GM18499 (cell line): ENCODE measurements around the gene AMPD3.

Source experiments
- ATAC-seq: cut with Tn5 transposase; IDR thresholded peaks from one replicate; pipeline ENCODE4 v1.9.1; 2021; ENCODE audit warnings: moderate number of reproducible peaks; ENCODE audit not compliant: insufficient read depth, unreplicated experiment

AMPD3 gene

DNA sequence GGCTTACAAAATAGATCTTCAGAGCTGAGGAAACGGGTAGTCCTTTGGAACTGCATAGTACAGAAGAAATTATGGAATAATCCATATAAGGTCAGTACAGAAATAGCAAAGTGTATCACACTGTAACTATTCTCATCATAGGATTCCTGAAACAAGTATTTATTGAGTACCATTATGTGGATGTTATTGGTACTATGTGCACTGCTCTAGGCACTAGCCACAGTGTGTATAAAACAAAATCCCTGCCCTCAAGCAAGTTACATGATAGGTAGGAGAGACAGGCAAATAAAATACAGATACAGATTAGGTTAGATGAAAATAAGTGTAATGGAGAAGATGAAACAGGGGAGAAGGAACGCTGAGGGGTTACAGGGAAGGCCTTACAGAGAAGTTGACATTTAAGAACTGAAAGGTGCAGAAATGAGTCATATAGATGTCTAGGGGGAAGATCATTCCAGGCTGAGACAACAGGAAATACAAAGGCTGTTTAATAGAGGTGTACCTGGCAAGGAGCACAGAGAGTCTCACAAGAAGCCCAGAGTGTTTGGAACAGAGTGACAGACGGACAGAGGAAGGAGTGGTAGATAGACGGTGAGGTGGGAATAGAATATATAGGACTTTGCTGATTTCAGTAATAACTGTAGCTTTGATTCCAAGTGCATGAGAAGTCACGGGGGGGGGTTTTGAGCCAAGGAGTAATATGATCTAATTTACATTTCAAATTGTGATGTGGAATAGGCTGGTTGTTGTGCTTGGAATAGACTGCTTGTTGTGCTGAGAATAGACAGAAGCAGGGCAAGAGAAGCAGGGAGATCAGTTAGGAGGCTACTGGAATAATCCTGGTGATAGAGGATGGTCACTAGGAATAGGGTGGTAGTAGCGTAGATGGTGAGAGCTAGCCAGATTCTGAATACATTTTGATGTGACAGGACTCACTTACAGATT lies 72.2 kb downstream of the AMPD3 start:
- ATAC-seq = no peak

DNA sequence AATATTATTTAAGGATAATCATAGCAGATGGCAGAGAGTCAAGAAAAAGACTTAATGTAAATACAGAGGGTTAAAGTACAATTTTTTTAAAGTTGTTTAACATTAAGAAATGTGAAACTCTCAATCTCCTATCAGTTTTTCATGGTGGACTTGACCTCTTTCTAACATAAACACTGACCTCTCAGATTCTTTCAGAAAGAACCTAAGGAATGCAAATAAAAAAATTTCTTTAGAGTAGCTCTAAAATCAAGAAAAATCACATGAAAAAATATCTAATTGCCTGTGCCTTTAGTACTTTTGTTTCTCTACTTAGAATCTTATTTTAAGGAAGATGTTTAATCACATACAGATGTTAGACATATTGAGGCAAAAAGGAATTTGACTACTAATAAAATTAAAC lies 73.1 kb downstream of the AMPD3 start:
- no peak for ATAC-seq

DNA sequence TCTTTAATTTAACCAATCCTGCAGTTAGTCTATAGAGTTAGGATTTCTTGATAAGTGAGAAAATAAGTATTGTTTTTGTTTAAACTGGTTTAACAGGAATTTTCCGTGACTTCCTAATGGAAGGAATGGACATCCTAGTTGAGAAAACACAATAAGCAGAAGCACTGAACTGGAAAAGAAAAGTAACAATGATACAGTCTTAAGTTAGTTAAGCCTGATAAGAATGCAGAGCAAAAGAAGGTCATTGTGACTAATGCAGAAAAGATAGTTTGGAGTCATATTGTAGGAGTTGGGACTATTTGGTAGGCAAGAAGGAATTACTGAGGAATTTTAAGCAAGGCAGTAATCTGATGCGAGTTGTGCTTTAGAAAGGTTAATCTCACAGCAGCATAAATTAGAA lies 74.2 kb downstream of the AMPD3 start:
- ATAC-seq = no peak

DNA sequence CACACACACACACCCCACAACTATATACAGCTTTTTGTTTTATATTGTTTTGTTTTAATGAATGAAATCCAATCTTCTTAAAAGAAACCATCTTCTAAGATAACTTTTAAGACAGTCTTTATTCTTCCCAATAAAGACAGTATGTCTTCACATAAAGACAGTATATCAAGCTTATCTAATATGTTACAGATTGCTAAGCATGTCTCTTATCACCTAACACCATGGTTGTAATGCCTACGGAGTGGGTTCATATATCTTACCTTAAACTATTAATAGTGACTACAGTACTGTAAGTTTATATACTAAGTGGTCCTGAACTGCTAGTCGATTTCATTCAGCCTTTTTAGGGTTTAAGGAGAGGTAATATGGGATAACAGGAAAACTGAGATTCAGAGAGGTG lies 77.5 kb downstream of the AMPD3 start:
- ATAC-seq = no peak

DNA sequence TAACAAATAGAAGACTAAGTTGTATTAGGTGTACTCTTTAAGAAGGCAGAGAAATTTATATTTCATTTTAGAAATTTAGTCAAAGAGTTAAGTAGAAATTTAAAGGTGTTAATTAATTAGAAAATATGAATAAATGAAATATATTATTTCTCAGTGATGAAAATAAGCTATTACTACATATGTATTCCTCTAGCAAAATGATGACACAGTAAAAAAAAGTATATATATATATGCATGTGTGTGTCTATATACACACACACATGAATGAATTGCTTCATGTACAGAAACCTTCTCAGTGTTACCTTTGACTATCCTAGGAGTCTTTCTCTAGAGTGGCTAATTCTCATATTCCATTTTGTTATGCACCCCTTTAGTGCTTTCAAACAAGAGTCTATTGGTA lies 78.3 kb downstream of the AMPD3 start:
- no peak for ATAC-seq

DNA sequence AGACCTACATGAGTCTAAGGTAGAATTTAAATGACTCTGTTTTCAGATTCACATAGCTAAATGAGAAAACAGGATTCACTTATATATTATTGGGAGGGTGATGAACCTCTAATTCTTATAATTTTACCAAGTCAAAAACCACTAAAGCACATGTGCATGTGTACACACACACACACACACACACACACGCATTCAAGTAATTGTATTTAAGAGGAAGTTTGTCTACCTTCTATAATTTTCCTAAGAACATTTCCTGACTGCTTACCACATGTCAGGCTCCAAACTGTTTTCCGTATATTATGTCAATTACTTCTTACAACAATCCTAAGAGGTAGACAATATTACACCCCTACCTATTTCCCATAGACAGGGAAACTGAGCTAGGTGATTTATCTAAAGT lies 79.3 kb downstream of the AMPD3 start:
- no peak for ATAC-seq

DNA sequence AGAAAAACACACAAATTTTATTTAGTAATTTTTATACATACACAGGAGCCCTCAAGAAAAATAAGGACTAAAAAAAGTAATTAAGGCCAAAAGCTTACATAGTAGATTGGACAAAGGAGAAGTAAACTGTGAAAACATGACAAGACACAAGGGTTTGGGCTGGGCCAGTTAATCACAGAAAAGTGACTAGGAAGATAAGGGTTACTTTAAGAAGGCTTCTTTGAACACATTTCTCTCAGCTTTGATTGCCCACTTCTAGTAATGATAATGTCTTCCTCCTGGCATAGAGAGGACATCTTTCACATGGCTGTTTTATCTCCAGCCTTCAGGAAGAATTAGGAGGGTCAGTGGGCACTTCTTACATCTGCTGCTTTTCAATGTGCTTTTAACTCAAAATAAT lies 82.5 kb downstream of the AMPD3 start:
- ATAC-seq = no peak

DNA sequence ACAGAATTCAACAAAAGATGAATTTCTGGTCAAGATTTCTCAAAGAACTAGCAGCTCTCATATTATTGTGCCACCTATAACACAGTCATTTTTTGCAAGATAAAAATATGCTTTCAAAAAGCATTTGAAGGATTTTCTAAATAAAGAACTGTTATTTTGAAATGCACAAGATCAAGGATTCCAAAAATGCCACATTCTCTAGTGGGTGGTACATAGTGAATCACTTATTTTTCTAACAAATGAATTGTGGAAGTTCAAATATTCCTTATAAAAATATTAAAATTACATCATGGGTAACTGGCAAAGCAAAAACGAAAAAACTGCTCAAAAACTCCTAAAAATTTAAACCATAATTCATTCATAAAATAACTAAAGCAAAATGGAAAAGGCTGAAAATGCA lies 83.9 kb downstream of the AMPD3 start:
- ATAC-seq = no peak

DNA sequence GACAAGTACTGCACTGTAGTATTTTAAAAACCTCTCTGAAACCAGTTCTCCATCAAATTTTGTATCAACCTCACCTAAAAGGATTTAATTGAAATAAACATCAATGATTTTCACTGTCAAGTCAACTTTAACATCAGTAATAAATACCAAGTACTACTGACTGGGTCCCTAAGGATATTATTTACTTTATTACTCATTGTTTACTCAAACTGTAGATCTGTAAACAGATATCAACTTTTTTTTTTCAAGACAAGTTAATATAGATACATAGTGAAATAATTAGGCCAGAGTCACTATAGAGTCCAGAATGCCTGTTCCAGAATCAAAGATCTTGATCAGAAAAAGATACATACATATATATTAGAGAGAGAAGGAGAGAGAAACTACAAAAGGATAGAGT lies 84.3 kb downstream of the AMPD3 start:
- ATAC-seq = no peak

DNA sequence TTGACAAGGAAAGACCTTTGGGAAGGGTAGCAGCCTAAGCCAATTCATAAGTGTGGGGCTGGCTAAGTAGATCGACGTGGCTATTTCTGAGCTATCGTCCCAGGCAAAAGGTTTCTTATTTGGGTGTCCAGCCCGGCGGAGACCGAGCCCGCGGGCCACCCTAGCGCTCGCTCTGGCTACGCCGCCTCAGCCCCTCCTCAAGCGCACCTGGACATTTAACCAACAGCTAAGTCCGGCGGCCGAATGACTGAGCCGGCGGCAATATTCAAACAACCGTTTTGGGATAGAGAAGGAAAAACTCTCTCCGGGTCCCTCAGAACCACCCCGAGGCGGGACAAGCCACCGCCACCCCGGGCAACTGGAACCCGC lies 85.5 kb downstream of the AMPD3 start:
- ATAC-seq = peak; percentile 9

DNA sequence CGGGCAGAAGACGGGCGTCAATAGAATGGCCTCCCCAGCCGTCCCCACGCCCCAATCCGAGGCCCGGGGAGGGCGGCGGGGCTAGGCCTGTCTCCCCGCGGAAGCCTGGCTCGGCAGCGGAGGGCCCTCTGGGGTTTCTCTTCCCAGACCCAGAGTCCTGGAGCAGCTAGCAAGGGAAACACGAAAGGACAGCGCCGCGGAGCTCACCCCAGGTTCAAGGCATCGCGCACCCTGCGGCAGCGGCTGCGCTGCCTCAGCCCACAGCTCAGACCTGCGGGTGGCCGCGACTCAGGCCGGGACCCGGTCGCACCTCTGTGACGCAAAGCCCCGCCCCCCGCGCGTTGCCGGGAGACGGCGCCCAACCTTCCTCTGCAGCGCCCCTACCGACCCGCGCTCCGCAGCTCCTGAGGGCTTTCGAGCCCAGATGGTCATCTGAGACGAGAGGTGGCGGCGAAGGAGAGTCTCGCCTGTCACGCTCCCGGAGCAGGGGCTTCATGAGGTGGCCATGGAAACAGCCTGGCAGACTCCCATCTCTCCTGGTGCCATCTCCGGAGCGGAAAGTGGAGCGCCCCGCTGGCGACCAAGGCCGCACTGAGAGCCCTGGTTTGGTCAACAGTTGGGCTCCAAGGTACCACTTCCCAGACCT lies 86.0 kb downstream of the AMPD3 start, which contains the start of gene RNF141:
Gene RNF141 (minus strand): TSS at position 273 of the 646 bp plus-strand sequence. CDS start 7,029 bp downstream, outside the sequence.
- peak; percentile 85 for ATAC-seq

DNA sequence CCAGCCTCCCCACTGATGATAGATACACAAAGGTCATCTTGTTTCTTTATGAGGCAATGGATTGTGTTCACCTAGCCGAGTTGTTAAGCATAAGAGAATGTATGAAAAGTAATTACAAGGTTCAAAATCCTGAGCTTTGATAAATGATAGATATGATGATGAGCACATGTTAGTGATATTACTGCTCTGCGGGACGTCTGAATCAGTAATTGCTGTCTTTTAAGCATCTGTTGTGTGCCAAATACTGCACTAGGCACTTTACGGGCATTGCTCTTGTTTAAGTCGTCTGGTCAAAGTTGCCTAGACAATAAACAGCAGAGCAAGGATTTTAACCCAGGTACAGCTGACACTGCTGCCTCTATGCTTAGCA lies 86.5 kb downstream of the AMPD3 start:
- no peak for ATAC-seq

DNA sequence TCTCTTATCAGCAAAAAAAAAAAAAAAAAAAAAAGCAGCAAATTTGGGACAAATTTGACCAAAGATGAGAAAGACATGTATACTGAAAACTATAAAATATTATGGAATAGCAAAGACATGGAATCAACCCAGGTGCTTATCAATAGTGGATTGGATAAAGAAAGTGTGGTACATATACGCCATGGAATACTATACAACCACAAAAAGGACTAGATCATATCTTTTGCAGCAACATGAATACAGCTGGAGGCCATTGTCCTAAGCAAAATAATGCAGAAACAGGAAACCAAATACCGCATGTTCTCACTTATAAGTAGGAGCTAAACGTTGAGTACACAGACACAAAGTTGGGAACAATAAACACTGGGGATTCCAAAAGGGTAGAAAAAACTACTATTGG lies 87.7 kb downstream of the AMPD3 start:
- ATAC-seq = no peak

DNA sequence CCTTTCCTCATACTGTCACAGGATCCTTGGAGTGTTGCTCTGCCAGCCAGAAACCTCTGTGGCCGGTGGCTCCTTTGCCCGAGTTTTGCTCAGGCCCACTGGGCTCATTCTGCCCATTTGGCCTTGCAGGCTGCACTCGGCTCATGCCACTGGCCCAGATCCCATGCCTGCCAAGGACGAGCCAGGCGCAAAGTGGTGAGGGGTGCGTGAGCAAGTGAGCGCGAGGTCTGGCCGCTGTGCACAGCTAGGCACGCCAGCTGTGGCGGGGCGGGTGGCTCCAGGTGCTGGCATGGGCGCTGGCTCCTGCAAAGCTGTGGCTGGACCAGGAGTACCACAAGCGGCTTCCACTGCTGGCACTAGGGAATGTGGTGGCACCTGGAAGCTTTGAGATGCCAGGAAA lies 88.7 kb downstream of the AMPD3 start:
- no peak for ATAC-seq

DNA sequence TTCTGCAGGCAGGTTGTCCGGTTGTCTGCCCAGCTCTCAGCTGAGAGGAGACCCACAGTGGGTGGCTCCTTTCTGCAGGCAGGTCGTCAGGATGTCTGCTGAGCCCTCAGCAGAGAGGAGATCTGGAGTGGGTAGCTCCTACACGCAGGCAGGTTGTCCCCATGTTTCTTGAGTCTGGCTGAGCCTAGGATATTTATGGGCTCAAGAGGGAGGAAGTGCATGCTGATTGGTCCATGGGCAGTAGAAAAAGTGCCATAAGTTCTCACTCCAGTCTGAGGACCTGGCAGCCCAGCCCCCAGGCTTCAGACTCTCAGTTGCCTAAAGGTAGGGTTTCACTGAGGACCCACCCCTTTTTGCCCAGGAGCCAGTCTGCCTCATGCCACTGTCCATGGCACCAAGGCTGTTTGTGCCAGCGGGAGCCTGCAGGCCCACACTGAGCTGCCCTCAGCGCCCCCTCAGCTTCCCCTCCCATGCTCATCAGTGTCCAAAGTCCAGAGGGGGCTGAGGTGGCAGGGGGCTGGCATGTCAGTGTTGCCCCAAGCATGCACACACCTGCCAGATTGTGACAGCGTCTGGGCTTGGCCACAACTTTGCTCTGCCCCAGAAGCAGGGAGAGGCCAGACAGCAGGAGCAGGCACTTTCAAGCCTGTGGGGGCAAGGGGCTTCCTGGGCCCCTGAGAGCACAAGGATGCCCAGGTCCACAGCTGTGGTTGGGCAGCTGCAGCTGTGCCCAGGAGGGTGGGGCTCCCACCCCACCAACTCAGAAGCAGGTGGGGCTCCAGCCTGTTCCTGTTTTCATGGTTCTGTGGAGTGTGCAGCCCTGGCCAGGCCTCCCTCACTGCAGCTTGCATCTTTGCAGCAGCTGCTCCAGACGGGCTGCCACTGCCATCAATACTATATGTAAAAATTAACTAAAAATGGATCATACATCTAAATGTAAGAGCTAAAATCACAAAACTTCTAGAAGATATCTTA lies 89.7 kb downstream of the AMPD3 start:
- no peak for ATAC-seq

DNA sequence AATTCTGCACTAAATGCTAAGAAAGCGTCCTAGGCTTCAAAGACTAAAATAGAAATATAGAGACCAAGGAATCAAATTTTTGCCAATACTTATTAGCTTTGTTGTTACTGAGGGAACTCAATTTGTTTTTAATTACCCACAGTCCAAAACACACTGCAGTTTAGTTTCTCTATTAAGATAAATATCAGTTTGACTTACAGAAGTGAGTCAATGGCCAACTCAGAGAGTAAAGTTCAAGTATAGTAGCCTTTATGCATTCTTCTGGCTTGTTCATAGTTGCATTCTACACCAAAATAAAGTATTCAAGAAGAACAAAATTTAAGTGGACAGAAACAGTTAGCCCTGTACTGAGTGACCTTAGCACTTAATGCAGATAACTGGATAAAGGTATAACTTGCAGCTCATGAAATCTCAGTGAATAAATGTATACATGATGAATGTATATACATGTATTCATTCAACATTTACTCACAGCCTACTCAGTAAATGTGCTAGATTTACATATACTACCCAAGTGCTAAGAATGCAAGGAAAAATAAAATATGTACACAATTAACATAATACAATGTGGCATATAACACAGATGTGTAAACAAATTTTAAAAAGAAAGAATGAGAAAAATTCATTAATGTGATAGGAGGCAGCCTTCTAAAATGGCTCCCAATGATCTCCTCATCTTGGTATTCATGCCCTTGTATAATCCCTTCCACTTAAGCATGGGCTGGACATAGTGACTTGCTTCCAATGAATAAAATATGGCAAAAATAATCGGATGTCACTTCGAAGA lies 95.6 kb downstream of the AMPD3 start:
- no peak for ATAC-seq

DNA sequence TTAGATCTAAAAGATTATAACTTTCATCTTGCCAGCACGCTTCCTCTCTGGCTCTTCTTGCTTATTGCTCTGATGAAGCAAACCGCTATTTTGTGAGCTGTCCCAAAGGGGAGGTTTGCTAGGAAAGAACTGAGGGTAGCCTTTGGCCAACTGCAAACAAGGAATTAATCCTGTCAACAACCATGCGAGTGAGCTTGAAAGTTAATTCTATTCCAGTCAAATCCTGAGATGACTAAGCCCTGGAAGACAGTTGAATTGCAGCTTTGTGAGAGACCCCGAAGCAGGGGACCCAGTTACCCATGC lies 96.2 kb downstream of the AMPD3 start:
- ATAC-seq = no peak

DNA sequence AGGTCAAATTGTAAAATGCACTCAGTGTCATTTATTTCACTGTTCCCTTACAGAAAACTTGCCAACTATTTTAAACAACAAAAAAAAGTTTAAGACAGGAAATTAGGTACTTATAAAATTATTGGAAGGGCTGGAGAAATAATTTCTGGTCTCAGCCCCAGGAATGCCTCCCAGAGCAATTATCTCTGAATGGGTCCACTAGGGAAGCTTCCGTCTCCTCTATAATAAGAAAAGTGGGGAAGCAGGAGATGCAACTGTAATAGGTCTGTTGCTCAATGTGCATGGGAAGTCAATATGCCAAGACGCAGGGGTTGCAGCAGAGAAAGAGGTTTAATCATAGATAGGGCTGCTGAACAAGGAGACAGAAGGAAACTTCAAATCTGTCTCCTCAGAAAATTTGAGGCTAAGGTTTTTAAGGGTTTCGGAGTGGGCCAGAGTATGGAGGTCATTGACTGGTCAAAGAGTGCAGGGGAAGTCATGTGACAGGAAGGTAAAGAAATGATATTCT lies 96.8 kb downstream of the AMPD3 start:
- ATAC-seq = no peak

DNA sequence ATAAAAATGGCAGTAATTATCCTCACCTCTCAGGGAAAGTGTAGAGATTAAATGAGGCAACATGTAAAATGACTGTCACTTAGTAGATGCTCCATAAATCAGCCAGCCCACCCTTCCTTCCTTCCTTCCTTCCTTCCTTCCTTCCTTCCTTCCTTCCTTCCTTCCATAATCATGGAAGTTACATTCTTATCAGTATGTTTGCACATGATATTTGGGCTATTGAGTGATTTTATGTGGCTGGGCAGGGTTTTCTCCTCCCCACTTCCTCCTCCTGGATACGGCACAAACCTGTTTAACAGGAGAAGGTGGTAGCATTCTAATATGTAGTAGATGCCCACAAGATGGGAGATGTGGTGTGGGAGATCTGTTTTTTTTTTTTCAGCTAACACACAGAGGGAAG lies 101.5 kb downstream of the AMPD3 start:
- no peak for ATAC-seq
